Uterus (tissue), 4 donors: Measurements from ENCODE around the gene SPATA3. TPM values are rescaled to one million over a fixed set of nuclear protein-coding genes. Genes with fewer than 3 reads are reported as not detected.

Source experiments
- DNase-seq, 2 donors: peaks; one replicate each; pipeline ENCODE4 v3.0.0-alpha.2; 2019 to 2020
- H3K27ac ChIP-seq, 2 donors: fragments of 200-600 bp; sonication (generic); 1 replicate in 1 of 2; 2 replicates in 1 of 2; pipeline ENCODE4 v1.5.1; 2016 to 2018
- H3K27me3 ChIP-seq, 2 donors: fragments of 200-600 bp; sonication (generic); one replicate each; pipeline ENCODE4 v1.5.1; 2018 to 2019; ENCODE audit warnings: control low read depth in 1 of 2
- H3K36me3 ChIP-seq, 2 donors: fragments of 200-600 bp; sonication (generic); one replicate each; pipeline ENCODE4 v1.5.1; 2019; ENCODE audit warnings: control low read depth in 1 of 2
- H3K4me1 ChIP-seq, 2 donors: fragments of 200-600 bp; sonication (generic); one replicate each; pipeline ENCODE4 v1.5.1; 2018 to 2019; ENCODE audit warnings: control low read depth in 1 of 2
- H3K4me3 ChIP-seq, 2 donors: fragments of 200-600 bp; sonication (generic); 1 replicate in 1 of 2; 2 replicates in 1 of 2; pipeline ENCODE4 v1.5.1; 2018 to 2019; ENCODE audit warnings: mild to moderate bottlenecking in 1 of 2
- H3K9me3 ChIP-seq, 2 donors: fragments of 200-600 bp; sonication (generic); one replicate each; pipeline ENCODE4 v1.5.1; 2019; ENCODE audit warnings: control low read depth in 1 of 2
- POLR2A ChIP-seq, 2 donors: fragments of 450-650 bp; IDR thresholded peaks; one replicate each; pipeline ENCODE4 v1.6.1; 2016; ENCODE audit warnings: antibody characterized with exemption in 2 of 2, mild to moderate bottlenecking in 1 of 2, moderate library complexity in 1 of 2
- intact Hi-C: fragments of 100-400 bp; cut with DNase I; formaldehyde crosslinking; loops from one replicate; pipeline ENCODE4 v1.15.1; 2023; ENCODE audit warnings: low total_unique reads
- total RNA-seq, 4 donors: library from RNA; depleted of rRNA in 3 of 4; stranded (reverse); fragments of >200 nt in 3 of 4; gene quantifications; one replicate each; pipeline versions ENCODE4 v1.1.0 to v1.2.4, GENCODE V29; 2014 to 2023
- TF ChIP-seq, protein P1 (sequence below), 4 experiments: fragments of 200-600 bp in 2 of 4; fragments of 450-650 bp in 2 of 4; sonication (generic) in 2 of 4; IDR thresholded peaks; one replicate each; pipeline ENCODE4 v1.5.1; 2016 to 2019; ENCODE audit warnings: antibody characterized with exemption in 4 of 4, mild to moderate bottlenecking in 2 of 4, moderate library complexity in 1 of 4
- donor health status: DM: yes; HTN: yes; CAD: no.

Gene SPATA3
- total RNA-seq, 4 donors from 2014 or later: not detected

DNA sequence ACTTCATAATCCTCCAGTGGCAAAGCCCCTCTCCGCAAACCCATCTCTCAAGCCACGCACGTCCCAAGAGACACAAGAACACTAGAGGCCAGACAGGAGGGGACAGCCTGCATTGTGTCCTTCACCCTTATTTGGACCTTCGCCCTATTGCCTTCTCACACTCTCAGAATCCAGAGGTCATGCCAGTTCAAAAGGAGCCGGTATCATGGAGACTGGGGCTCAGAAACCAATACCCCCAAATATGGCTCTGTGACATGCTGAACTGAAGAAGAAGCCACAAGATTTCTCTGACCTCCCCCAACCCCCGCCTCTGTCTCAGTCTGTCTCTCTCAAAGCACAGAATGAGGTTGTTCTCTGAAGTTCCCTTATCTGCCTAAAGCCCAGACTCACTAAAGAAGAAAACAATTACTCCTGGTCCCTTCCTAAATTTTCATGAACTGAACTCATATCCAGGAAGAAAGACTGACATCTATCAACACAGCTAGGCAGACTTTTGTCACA, 19.2 kb upstream of the SPATA3 start:
- H3K27ac ChIP-seq: no peak overlapping the region
- intact Hi-C loops: no loop called here
- H3K9me3 ChIP-seq: no peaks in the 10 kb centered on the region
- no peak overlapping the region for H3K4me3 ChIP-seq
- H3K36me3 ChIP-seq: no peaks in the 10 kb centered on the region
- DNase-seq: no peak
- no peak for TF ChIP-seq POLR2A (IDR thresholded peaks at IDR 0.05)
- TF ChIP-seq, protein P1, sequence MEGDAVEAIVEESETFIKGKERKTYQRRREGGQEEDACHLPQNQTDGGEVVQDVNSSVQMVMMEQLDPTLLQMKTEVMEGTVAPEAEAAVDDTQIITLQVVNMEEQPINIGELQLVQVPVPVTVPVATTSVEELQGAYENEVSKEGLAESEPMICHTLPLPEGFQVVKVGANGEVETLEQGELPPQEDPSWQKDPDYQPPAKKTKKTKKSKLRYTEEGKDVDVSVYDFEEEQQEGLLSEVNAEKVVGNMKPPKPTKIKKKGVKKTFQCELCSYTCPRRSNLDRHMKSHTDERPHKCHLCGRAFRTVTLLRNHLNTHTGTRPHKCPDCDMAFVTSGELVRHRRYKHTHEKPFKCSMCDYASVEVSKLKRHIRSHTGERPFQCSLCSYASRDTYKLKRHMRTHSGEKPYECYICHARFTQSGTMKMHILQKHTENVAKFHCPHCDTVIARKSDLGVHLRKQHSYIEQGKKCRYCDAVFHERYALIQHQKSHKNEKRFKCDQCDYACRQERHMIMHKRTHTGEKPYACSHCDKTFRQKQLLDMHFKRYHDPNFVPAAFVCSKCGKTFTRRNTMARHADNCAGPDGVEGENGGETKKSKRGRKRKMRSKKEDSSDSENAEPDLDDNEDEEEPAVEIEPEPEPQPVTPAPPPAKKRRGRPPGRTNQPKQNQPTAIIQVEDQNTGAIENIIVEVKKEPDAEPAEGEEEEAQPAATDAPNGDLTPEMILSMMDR (IDR thresholded peaks at IDR 0.05): no peak
- no peaks in the 10 kb centered on the region for H3K4me1 ChIP-seq
- H3K27me3 ChIP-seq: no peaks in the 10 kb centered on the region

- TF ChIP-seq, protein P1 (IDR thresholded peaks at IDR 0.05): no peak
- TF ChIP-seq POLR2A (IDR thresholded peaks at IDR 0.05): no peak
- no peaks in the 10 kb centered on the region for H3K4me1 ChIP-seq
- DNase-seq: no peak
- no peak overlapping the region for H3K27ac ChIP-seq
- intact Hi-C loops: no loop called here
- no peak overlapping the region for H3K4me3 ChIP-seq
- no peaks in the 10 kb centered on the region for H3K36me3 ChIP-seq
- no peaks in the 10 kb centered on the region for H3K27me3 ChIP-seq
- no peaks in the 10 kb centered on the region for H3K9me3 ChIP-seq
Observed at GRCh38 chr2:230980468-230980867, 15.5 kb upstream of the SPATA3 start.

- Histone ChIP-seq H3K36me3 (no peaks in the 10 kb centered on the region), H3K9me3 (no peaks in the 10 kb centered on the region), H3K4me1 (no peaks in the 10 kb centered on the region), H3K27ac (no peak overlapping the region), H3K4me3 (no peak overlapping the region), H3K27me3 (no peaks in the 10 kb centered on the region)
- intact Hi-C loops: no loop called here
- DNase-seq: no peak
- TF ChIP-seq, protein P1 (IDR thresholded peaks at IDR 0.05): no peak
- no peak for TF ChIP-seq POLR2A (IDR thresholded peaks at IDR 0.05)
Observed at GRCh38 chr2:230981704-230982103, 14.2 kb upstream of the SPATA3 start.

DNA sequence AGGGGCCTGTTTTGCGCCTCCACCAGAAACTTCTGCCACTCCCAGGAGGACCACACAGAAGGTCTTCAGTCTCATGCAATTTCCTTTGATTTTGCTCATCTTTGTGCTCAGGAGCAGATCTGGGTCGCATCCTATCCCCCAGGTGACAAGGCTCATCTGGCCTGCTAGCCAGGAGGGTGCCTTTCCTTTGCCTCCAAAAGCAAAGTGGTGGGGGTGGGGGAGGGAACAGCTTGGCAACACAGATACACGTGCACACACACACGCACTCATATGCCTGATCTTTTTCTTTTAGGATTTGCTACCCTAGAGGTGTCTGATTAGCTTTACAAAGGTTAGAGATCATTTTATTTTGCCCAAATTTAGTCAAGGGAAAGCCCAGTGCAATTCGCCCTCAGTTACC, 13.8 kb upstream of the SPATA3 start:
- Histone ChIP-seq H3K27ac (no peak overlapping the region), H3K36me3 (no peaks in the 10 kb centered on the region), H3K9me3 (no peaks in the 10 kb centered on the region), H3K27me3 (no peaks in the 10 kb centered on the region), H3K4me3 (no peak overlapping the region), H3K4me1 (no peaks in the 10 kb centered on the region)
- no peak for DNase-seq
- intact Hi-C loops: no loop called here
- TF ChIP-seq, protein P1 (IDR thresholded peaks at IDR 0.05): no peak
- TF ChIP-seq POLR2A (IDR thresholded peaks at IDR 0.05): no peak

DNA sequence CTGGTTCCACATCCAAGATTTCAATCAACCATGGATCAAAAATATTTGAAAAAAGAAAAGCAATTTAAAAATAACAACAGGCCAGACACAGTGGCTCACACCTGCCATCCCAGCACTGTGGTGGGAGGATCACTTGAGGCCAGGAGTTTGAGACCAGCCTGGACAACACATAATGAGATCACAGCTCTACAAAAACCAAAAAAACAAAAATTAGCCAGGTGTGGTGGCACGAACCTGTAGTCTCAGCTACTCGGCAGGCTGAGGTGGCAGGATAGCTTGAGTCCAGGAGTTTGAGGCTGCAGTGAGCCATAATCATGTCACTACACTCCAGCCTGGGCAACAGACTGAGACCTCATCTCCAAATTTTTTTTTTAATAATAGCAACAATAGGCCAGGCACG, 13.4 kb upstream of the SPATA3 start:
- H3K27me3 ChIP-seq: no peaks in the 10 kb centered on the region
- H3K4me1 ChIP-seq: no peaks in the 10 kb centered on the region
- H3K4me3 ChIP-seq: no peak overlapping the region
- no peaks in the 10 kb centered on the region for H3K9me3 ChIP-seq
- intact Hi-C loops: no loop called here
- no peaks in the 10 kb centered on the region for H3K36me3 ChIP-seq
- no peak for TF ChIP-seq POLR2A (IDR thresholded peaks at IDR 0.05)
- TF ChIP-seq, protein P1 (IDR thresholded peaks at IDR 0.05): no peak
- no peak overlapping the region for H3K27ac ChIP-seq
- no peak for DNase-seq
